CD8-positive, alpha-beta memory T cell (primary cell): ENCODE results near the gene CRISP1. TPM values are rescaled to one million over a fixed set of nuclear protein-coding genes. Genes with fewer than 3 reads are reported as not detected.
"Not testable (repeated sequence)": the region's sequence is repeated elsewhere in the genome, so short reads cannot be mapped to it uniquely, and the experiment has no call there.

Source experiments
- CTCF ChIA-PET: fragments of 350-600 bp; sonication (Branson Sonifier 250); formaldehyde crosslinking; loops from one replicate; lab custom pipeline; 2021; ENCODE audit warnings: antibody characterized with exemption; lab: Charles Lee
- POLR2A ChIA-PET: fragments of 350-600 bp; sonication (Branson Sonifier 250); formaldehyde crosslinking; loops from one replicate; lab custom pipeline; 2021; ENCODE audit warnings: antibody characterized with exemption; lab: Charles Lee
- DNase-seq, 5 donors: peaks; one replicate each; pipeline versions ENCODE4 v3.0.0 to v3.0.0-alpha.2; 2020 to 2022; ENCODE audit warnings: mixed read lengths in 1 of 5
- H3K27ac ChIP-seq: one replicate; pipeline ENCODE4 v1.7.0; 2013; ENCODE audit warnings: low read depth, mild to moderate bottlenecking, low read length, moderate library complexity
- H3K27me3 ChIP-seq: 2 replicates; pipeline ENCODE4 v1.7.0; 2013; ENCODE audit warnings: low read length, mild to moderate bottlenecking; ENCODE audit not compliant: insufficient read depth, poor library complexity, severe bottlenecking
- H3K36me3 ChIP-seq: 2 replicates; pipeline ENCODE4 v1.7.0; 2013; ENCODE audit warnings: mild to moderate bottlenecking, low read length, moderate library complexity; ENCODE audit not compliant: insufficient read depth
- H3K4me1 ChIP-seq: 2 replicates; pipeline ENCODE4 v1.7.0; 2013; ENCODE audit warnings: mild to moderate bottlenecking, low read length, moderate library complexity; ENCODE audit not compliant: insufficient read depth
- H3K4me3 ChIP-seq: 2 replicates; pipeline ENCODE4 v1.7.0; 2013; ENCODE audit warnings: mild to moderate bottlenecking, low read length
- H3K9me3 ChIP-seq: 2 replicates; pipeline ENCODE4 v1.7.0; 2013; ENCODE audit warnings: mild to moderate bottlenecking, low read length
- H3K27ac Mint-ChIP-seq, 8 donors: one replicate each; pipeline ENCODE4 v1.8.0; 2020 to 2021; ENCODE audit warnings: mixed read lengths in 8 of 8, mild to moderate bottlenecking in 6 of 8, inconsistent platforms in 3 of 8, moderate library complexity in 3 of 8
- H3K27me3 Mint-ChIP-seq, 2 donors: one replicate each; pipeline ENCODE4 v1.8.0; 2020 to 2021; ENCODE audit warnings: mixed read lengths in 2 of 2, mild to moderate bottlenecking in 1 of 2, moderate library complexity in 1 of 2
- H3K36me3 Mint-ChIP-seq, 3 donors: one replicate each; pipeline ENCODE4 v1.8.0; 2020 to 2021; ENCODE audit warnings: mixed read lengths in 3 of 3, inconsistent platforms in 1 of 3, mild to moderate bottlenecking in 1 of 3
- H3K4me1 Mint-ChIP-seq, 3 donors: one replicate each; pipeline ENCODE4 v1.8.0; 2020 to 2021; ENCODE audit warnings: mixed read lengths in 3 of 3, inconsistent platforms in 1 of 3, mild to moderate bottlenecking in 1 of 3
- H3K4me3 Mint-ChIP-seq, 7 donors: one replicate each; pipeline ENCODE4 v1.8.0; 2020 to 2021; ENCODE audit warnings: mixed read lengths in 7 of 7, mild to moderate bottlenecking in 6 of 7, moderate library complexity in 4 of 7, inconsistent platforms in 2 of 7
- H3K9me3 Mint-ChIP-seq, 5 donors: one replicate each; pipeline ENCODE4 v1.8.0; 2020 to 2022; ENCODE audit warnings: mixed read lengths in 5 of 5, mild to moderate bottlenecking in 3 of 5, moderate library complexity in 2 of 5, inconsistent platforms in 1 of 5
- polyA plus RNA-seq: library from polyadenylated mRNA; unstranded; fragments of 300-500 nt; fragmentation: Illumina TruSeq; gene quantifications from one replicate; pipeline ENCODE4 v1.2.3, GENCODE V29; 2021
- total RNA-seq, 2 experiments: library from RNA; stranded (reverse); gene quantifications; one replicate each; pipeline ENCODE4 v1.2.3, GENCODE V29; 2021

CRISP1 gene
- total and polyA plus RNA-seq, 3 experiments from 2014 or later = not detected

- DNase-seq = no peak
- Mint-ChIP-seq H3K9me3 (peaks cover 0 to 6% (median 3%) of the 10 kb centered on the region in 5 donors), H3K4me1 (no peaks in the 10 kb centered on the region), H3K4me3 (no peak overlapping the region), H3K36me3 (no peaks in the 10 kb centered on the region), H3K27ac (no peak overlapping the region), H3K27me3 (no peaks in the 10 kb centered on the region)
- no peak overlapping the region for H3K27ac ChIP-seq
- ChIA-PET CTCF (no interaction called here), POLR2A (no interaction called here)
- H3K4me3 ChIP-seq = no peak overlapping the region
- no peaks in the 10 kb centered on the region for H3K36me3 ChIP-seq
- H3K27me3 ChIP-seq = no peaks in the 10 kb centered on the region
- no peaks in the 10 kb centered on the region for H3K9me3 ChIP-seq
- H3K4me1 ChIP-seq = no peaks in the 10 kb centered on the region
Measured at GRCh38 chr6:49799090-49799489, 67.2 kb downstream of the CRISP1 start.

GRCh38 chr6:49796842-49797455 is 69.4 kb downstream of the CRISP1 start:
- H3K27me3 ChIP-seq, H3K4me1 Mint-ChIP-seq, H3K9me3 Mint-ChIP-seq, H3K9me3 ChIP-seq, H3K4me1 ChIP-seq, DNase-seq, H3K36me3 ChIP-seq, H3K27ac Mint-ChIP-seq, H3K4me3 ChIP-seq, H3K27me3 Mint-ChIP-seq, H3K4me3 Mint-ChIP-seq, H3K27ac ChIP-seq, H3K36me3 Mint-ChIP-seq, CTCF ChIA-PET, POLR2A ChIA-PET: not testable (repeated sequence)

DNA sequence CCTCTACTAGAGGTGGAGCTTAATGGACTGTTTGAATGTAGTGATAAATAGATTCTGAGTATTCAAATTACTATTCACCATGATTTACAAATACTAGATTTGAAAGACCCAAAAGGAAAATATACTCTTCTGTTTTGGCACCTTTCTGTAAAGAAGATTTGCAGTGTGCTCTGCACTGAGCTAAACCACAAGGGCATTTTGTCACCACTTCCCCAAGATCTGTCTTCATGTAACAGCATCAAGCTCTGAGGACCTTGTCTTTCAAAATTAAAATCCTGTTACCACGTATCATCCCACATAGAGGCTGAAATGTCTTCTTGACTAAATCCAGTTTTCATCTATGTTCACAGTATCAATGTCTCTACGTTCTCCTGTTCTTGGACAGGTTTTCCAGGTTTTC is 76.0 kb downstream of the CRISP1 start:
- no peaks in the 10 kb centered on the region for H3K27me3 Mint-ChIP-seq
- Histone ChIP-seq H3K9me3 (no peaks in the 10 kb centered on the region), H3K27me3 (no peaks in the 10 kb centered on the region), H3K27ac (no peak overlapping the region), H3K4me3 (no peak overlapping the region), H3K4me1 (no peaks in the 10 kb centered on the region), H3K36me3 (no peaks in the 10 kb centered on the region)
- ChIA-PET CTCF (no interaction called here), POLR2A (no interaction called here)
- no peak for DNase-seq
- no peaks in the 10 kb centered on the region for H3K4me1 Mint-ChIP-seq
- H3K27ac Mint-ChIP-seq = no peak overlapping the region
- no peaks in the 10 kb centered on the region for H3K36me3 Mint-ChIP-seq
- no peak overlapping the region for H3K4me3 Mint-ChIP-seq
- peaks cover 0 to 6% (median 2%) of the 10 kb centered on the region in 5 donors for H3K9me3 Mint-ChIP-seq

GRCh38 chr6:49787176-49787575 is 79.2 kb downstream of the CRISP1 start, which contains the start of gene PGK2:
PGK2 (minus strand) TSS chr6:49787285; CDS start chr6:49787187, 98 bp downstream.
- Mint-ChIP-seq H3K36me3 (no peaks in the 10 kb centered on the region), H3K4me1 (no peaks in the 10 kb centered on the region), H3K27ac (no peak within 1 kb of the TSS), H3K27me3 (no peaks in the 10 kb centered on the region), H3K9me3 (peaks cover 0 to 17% (median 3%) of the 10 kb centered on the region in 5 donors), H3K4me3 (no peak within 1 kb of the TSS)
- Histone ChIP-seq H3K27me3 (no peaks in the 10 kb centered on the region), H3K4me3 (no peak within 1 kb of the TSS), H3K9me3 (no peaks in the 10 kb centered on the region), H3K36me3 (no peaks in the 10 kb centered on the region), H3K27ac (no peak within 1 kb of the TSS), H3K4me1 (no peaks in the 10 kb centered on the region)
- DNase-seq = no peak
- CTCF ChIA-PET = no interaction called here
- POLR2A ChIA-PET = no interaction called here

- Mint-ChIP-seq H3K27me3 (no peaks in the 10 kb centered on the region), H3K9me3 (peaks cover 0 to 20% (median 3%) of the 10 kb centered on the region in 5 donors), H3K27ac (no peak overlapping the region), H3K4me1 (no peaks in the 10 kb centered on the region), H3K4me3 (no peak overlapping the region), H3K36me3 (no peaks in the 10 kb centered on the region)
- Histone ChIP-seq H3K4me3 (no peak overlapping the region), H3K4me1 (no peaks in the 10 kb centered on the region), H3K36me3 (no peaks in the 10 kb centered on the region), H3K27ac (no peak overlapping the region), H3K9me3 (no peaks in the 10 kb centered on the region), H3K27me3 (no peaks in the 10 kb centered on the region)
- no peak for DNase-seq
- POLR2A ChIA-PET = no interaction called here
- CTCF ChIA-PET = no interaction called here
Measured at GRCh38 chr6:49784272-49784671, 82.1 kb downstream of the CRISP1 start.

Other genes with a start within 250 kb of the CRISP1 start
- gene RHAG, start 229.7 kb downstream of the CRISP1 start, total RNA-seq = not detected
- not detected for gene RHAG, start 229.7 kb downstream of the CRISP1 start, polyA plus RNA-seq
- gene CRISP2, start 153.0 kb downstream of the CRISP1 start, total RNA-seq = not detected
- gene CRISP2, start 153.0 kb downstream of the CRISP1 start, polyA plus RNA-seq = not detected
- not detected for gene CRISP3, start 122.1 kb downstream of the CRISP1 start, total RNA-seq
- gene CRISP3, start 122.1 kb downstream of the CRISP1 start, polyA plus RNA-seq = not detected
- gene PGK2, start 79.2 kb downstream of the CRISP1 start, total RNA-seq = not detected
- not detected for gene PGK2, start 79.2 kb downstream of the CRISP1 start, polyA plus RNA-seq
- not detected for gene DEFB114, start 97.6 kb upstream of the CRISP1 start, total RNA-seq
- gene DEFB114, start 97.6 kb upstream of the CRISP1 start, polyA plus RNA-seq = not detected
- not detected for gene DEFB113, start 103.1 kb upstream of the CRISP1 start, total RNA-seq
- not detected for gene DEFB113, start 103.1 kb upstream of the CRISP1 start, polyA plus RNA-seq
- gene DEFB110, start 155.5 kb upstream of the CRISP1 start, total RNA-seq = not detected
- gene DEFB110, start 155.5 kb upstream of the CRISP1 start, polyA plus RNA-seq = not detected
- gene DEFB112, start 183.4 kb upstream of the CRISP1 start, total RNA-seq = not detected
- not detected for gene DEFB112, start 183.4 kb upstream of the CRISP1 start, polyA plus RNA-seq